Measurements from ENCODE around the gene CAMK1D.

DNA sequence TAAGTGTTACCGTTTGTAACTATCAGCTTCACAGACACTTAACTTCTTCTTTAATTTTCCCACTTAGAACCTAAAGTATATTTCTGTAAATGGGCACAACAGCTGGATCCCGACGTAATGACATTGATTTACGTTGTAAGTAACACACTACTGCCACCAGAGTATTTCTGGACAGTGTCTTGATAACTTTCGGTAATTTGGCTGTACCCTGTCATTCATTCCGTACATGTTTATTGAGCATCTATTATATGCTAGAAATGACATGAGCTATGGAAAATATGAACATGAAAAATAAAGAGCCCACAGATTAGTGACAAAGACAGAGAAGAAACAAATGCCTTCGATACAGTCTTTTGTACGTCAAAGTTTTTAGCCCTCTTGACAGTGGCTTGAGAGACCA, 360.8 kb downstream of the CAMK1D start:
- TF ChIP-seq, protein P1, sequence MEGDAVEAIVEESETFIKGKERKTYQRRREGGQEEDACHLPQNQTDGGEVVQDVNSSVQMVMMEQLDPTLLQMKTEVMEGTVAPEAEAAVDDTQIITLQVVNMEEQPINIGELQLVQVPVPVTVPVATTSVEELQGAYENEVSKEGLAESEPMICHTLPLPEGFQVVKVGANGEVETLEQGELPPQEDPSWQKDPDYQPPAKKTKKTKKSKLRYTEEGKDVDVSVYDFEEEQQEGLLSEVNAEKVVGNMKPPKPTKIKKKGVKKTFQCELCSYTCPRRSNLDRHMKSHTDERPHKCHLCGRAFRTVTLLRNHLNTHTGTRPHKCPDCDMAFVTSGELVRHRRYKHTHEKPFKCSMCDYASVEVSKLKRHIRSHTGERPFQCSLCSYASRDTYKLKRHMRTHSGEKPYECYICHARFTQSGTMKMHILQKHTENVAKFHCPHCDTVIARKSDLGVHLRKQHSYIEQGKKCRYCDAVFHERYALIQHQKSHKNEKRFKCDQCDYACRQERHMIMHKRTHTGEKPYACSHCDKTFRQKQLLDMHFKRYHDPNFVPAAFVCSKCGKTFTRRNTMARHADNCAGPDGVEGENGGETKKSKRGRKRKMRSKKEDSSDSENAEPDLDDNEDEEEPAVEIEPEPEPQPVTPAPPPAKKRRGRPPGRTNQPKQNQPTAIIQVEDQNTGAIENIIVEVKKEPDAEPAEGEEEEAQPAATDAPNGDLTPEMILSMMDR (IDR thresholded peaks at IDR 0.05) = no peak
- no peak for TF ChIP-seq POLR2AphosphoS5 (IDR thresholded peaks at IDR 0.05)

Data from stomach (tissue), 4 donors.